ENCODE data around the gene RPA3.

The RPA3 gene

DNA sequence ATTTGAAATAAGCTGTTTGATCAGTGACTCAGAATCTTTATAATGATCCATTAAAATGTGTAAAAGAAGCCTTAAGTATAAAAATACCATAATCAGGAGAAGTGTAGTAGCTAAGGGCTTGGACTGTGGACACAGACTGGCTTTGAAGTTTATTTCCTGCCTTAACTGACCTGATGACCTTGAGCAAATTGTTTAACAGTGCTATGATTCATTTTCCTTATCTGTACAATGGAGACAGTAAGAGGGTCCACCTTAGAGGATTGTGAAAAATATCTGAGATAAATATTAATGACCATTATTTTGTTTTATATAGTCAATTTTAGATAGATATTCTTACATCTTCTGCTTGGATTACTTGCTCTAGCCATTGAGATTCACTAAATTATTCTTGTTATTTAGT is 13.3 kb upstream of the RPA3 start:
- no peak for DNase-seq

DNA sequence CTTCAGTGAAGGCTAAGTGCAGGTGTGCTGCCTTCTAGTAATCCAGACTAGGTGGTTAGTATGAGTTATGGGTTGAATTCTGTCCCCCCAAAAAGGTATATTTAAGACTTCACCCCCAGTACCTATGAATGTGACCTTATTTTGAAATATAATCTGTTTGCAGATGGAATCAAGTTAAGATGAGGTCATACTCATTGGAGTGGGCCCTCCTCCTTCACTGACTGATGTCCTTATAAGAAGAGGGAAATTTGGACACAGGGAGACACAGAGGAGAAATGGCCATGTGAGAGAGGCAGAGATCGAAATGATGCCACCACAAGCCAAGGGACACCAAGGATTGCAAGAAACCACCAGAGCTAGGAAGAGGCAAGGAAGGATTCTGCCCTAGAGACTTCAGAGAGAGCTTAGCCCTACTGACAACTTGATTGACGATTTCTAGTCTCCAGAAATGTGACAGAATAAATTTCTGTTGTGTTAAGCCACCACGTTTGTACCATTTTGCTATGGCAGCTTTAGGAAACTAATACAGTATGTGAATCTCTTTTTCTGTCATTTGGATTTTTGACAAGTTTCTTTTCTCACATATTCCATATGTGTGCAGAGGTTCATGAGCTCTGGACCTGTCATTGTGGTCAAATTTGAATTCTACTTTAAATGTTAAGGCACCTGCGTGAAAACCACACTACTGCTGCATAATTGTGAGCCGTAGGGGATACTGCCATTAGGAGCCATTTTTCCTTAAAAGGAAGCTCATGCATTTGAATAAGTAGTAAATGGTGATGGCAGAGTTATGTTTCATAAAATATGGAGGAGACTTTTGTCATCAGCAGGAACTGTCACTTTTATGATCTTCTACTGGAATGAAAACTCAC is 2.6 kb upstream of the RPA3 start:
- no peak for DNase-seq

DNA sequence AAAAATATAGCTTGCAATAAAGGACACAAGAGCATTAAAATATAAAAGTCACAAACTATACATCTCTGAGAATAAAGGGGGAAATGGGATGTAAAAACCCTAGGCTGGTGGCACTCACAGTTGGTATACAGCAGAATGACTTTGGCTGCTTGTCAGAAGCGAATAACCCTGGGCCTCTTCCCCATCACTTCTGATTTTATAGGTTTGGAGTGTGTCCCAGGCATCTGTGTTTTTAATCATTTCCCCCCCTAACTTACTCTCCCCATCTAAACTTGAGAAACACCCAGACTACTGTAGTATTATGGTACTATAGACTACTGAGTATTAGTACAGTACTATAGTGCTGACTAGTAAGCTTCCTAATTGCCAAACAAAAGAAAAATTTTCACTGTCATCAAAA is 1.8 kb upstream of the RPA3 start:
- no peak for DNase-seq

- peak; percentile 60 for DNase-seq
These were observed 829 bp upstream of the RPA3 start for GRCh38 chr7:7719236-7719635.

DNA sequence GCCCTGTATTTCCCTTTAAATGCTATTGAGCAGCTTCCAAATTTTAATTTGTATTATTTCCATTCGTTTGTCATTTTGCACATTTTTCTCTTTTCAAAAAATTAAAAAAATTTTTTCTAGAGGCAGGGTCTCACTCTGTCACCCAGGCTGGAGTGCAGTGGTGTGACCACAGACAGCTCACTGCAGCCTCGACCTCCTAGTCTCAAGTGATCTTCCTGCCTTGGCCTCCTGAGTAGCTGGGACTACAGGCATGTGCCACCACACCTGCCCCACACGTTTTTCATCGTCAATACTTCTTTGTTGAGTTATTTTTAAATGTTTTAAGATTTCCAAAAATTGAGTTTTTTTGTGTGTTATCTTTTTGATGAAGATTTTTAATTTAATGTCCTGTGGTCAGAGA is 4.7 kb downstream of the RPA3 start:
- no peak for DNase-seq

GRCh38 chr7:7710469-7710868 is 7.9 kb downstream of the RPA3 start:
- DNase-seq, result no peak

- DNase-seq, result no peak
These were observed 9.1 kb downstream of the RPA3 start for GRCh38 chr7:7709291-7709690.

DNA sequence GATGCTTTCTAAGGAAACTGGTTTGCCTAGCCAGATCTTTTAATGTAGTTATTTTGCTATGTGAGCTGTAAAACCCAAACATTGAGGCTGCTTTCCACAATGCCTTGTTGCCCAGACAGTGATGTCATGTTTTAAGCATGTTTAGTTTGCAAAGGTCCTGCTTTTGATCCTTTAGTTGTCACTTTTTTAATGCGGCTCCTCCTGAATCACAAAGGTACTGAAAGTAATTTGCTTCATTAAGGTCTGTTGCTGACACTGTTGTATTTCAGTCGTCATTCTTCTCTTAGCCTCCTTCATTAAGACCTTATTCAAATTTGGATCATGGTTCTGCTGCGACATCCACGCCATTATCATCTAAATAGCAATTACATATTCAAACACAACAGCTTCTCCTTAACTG is 10.6 kb downstream of the RPA3 start:
- no peak for DNase-seq

DNA sequence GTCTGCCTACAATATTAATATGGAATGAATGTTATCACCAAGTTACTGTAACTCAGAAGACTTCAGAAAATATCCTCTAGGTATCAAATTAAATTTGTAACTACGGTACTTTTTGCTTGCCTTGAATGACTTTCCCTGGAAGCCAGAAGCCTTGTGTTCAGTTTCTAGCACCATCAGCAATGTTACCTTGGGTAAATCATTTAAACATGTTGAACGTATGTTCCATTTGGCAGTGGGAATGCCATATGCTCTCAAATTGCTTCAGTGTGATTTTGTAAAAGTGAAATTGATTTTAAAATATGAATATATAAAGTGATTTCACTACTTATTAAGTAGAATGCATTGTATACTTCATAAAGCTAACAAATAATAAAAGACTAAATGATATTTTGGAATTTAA is 11.2 kb downstream of the RPA3 start:
- DNase-seq, result no peak

DNA sequence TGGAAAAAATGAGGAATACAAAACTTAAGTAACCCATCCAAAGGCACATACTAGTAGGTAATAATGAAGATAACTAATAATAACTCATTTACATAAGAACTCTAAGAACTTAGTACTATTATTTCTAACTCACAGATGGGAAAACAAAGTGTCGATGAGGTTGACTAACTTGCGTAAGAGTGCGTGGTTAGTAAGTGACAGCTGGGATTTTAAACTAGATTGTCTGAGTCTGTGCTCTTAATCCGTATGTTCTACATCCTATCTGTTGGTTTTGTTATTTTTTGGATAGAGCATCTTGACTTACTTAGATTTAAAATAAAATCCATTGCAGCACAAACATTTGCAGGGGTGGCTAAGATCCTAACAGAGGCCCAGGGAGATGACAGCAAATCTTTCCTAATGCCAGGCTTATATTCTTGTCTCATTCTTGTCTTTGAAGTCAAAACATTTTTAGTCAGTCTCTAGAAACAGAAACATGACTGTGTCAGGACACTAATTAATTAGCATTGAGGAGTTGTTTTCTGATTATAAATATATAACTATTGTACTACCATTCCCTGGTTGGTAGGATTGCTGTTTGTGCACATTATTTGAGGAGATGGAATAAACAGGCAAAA is 11.7 kb downstream of the RPA3 start:
- DNase-seq, result no peak

DNA sequence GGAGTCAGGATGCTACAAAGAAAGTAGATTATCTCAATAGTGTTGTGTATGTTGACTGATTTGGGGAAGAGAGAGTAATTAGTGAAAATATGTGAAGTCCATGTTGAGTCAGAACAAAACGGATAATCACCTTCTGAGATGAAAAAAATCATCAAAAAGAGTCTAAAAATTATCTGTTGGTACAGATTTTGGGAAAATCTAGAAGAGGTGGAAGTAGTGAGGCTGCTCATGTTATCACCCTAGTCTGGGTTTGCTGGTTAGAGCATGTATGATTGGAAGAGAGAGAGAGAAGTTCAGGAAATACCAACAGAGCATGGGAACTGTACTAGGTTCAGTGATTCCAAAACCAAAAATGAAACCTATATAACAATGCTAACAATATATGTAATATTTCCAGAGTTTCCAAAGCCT is 12.3 kb downstream of the RPA3 start:
- DNase-seq, result no peak

DNA sequence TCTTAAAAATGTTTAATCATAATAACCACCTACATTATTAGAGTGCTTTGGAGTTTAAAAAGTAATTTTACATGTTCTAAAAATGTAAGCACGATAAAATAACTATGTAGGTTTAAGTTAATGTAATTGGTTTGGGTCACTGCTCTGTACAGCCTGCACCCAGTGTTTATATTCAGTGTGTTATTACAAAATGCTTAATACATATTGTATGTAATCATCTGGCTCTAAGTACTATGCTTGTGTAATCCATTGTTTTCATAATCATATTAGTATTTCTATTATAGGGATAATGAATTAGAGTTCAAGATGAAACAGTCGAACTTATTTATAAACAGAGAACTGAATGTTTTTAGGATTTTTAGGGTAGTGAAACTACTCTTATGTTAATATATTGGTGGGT is 13.1 kb downstream of the RPA3 start:
- DNase-seq, result no peak

DNA sequence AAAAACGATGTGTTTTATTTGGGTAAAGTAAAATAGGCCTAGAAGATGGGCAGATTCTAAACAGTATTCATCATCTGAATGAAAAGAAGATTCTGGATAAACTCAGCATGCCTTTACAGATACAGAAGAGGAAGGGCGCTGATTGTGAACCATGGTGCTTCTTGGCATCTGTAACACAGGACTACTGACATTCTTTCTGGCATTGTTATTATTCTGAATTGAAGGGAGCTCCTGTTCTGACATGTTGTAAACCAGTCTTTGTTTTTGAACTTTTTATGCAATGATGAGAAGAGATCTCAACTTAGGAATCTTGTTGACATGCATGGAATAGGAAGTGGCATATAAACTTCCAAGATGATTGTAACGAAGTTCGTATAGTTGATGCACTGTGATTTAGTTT is 13.5 kb downstream of the RPA3 start:
- no peak for DNase-seq

DNA sequence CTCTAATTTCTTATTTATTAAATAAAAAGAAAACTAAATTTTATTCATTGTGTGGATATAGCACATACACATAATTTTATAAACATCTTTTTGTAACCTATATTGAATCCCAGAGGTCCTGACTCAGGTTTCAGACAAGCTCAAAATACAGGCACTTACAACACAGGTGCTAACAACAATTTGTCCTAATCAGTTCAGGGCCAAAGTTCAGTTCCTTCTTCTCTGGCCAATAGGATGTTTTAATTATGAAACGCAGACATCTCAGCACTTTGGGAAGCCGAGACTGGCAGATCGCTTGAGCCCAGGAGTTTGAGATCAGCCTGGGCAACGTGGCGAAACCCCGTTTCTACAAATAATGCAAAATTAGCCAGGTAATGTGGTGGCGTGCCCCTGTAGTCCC is 15.0 kb downstream of the RPA3 start:
- no peak for DNase-seq

DNA sequence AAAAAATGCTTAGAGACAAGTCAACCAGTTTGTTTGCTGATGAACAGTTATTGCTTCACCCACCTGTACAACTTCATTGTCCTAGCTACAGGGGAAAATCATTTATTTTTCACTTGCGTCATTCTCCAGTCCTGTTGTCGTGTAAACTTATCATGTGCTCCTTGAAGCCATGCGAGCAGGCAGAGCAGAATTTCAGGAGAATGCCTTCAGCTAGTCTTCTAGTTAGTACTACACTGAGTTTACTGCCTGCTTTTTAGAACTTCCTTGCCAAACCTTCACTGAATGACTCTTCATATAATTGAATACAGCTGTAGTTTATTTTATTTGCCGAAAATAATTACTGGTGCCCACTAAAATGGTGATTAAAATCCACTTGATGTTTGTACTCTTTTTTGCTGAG is 15.6 kb downstream of the RPA3 start:
- DNase-seq, result no peak

- no peak for DNase-seq
These were observed 16.9 kb downstream of the RPA3 start for GRCh38 chr7:7701527-7701926.

DNA sequence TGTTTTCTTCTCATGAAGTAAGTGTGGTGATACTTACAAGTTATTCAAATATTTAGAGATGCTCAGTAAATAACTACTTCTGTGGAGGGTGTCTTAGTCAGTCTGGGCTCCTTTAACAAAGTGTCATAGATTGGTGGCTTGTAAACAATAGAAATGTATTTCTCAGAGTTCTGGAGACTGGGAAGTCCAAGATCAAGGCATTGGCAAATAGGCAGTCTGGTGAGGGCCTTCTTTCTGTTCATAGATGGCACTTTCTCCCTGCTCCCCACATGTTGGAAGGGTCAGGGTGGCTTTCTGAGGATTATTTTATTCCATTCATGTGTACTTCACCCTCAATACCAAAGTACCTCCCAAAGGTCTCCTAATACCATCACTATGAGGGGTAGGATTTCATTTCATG is 18.4 kb downstream of the RPA3 start:
- DNase-seq, result no peak

- DNase-seq, result no peak
These were observed 19.0 kb downstream of the RPA3 start for GRCh38 chr7:7699380-7699779.

GRCh38 chr7:7698930-7699329 is 19.5 kb downstream of the RPA3 start:
- DNase-seq, result no peak

DNA sequence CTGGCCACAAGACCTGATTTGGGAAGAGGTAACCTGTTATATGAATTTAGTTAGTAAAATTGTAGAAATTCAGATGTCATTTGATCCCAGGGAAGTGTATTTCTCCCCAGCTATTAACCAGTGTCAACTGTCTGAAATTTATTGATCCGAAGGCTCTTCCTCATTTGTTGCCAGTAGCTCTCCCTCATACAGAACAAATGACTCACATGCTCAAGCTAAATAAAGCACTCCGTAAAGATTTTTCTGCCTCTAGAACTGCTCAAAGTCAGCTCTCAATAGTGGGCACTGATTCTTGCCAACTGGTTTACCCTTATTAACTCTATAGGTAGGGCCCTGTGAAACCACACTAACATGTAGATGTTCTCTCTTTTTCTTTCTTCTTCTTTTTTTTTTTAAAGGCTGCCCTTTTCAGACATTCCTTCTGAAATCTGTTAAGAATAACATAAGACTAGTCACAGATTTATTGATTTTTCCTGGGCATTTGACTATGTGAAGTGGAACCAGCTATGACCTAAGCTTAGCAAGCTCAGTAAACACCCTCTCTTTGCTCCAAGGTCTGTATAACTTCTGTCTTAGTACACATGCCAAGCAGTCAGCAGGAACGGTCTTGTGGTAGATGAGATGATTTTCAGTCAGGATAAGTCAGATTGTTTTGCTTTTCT is 21.8 kb downstream of the RPA3 start:
- DNase-seq, result no peak

DNA sequence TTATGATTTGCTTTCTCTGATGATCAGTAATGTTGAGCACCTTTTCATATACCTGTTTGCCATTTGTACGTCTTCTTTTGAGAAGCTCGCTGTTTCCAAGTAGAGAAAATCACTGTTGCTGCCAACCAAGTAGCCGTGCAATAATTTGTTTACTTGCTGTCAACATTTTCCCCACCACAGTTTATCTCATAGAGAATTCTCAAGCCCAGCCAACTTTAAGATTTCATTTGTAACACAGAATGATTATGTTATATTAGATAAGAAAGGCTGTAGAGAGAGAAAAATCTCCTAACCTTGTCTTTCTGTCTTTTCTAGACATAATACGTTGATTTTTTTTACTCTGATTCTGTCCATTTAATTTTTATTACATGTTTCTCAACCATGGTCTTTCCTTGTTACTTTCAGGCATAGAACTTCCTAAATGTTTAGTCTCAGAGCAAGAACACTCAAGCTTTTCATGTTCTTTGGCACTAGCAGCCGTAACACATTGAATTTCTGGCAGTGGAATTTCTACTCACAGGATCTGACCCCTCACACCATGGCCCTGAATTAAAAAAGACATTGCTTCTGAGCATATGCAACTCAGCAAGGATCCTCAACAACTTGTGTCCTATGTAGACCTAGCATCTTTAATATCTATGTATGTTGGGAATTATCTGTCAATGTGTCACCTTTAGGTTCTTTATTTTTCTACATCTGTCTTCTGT is 23.1 kb downstream of the RPA3 start:
- no peak for DNase-seq

DNA sequence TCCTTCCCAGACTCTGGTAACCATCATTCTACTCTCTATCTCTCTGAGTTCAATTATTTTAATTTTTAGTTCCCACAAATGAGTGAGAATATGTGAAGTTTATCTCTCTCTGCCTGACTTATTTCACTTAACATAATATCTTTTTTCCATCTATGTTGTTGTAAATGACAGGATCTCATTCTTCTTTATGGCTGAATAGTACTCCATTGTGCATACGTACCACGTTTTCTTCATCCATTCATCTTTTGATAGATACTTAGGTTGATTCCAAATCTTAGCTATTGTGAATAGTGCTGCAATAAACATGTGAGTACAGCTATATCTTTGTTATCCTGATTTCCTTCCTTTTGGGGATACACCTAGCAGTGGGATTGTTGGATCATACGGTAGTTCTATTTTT is 23.9 kb downstream of the RPA3 start:
- no peak for DNase-seq

GRCh38 chr7:7693881-7694280 is 24.5 kb downstream of the RPA3 start:
- DNase-seq, result no peak

DNA sequence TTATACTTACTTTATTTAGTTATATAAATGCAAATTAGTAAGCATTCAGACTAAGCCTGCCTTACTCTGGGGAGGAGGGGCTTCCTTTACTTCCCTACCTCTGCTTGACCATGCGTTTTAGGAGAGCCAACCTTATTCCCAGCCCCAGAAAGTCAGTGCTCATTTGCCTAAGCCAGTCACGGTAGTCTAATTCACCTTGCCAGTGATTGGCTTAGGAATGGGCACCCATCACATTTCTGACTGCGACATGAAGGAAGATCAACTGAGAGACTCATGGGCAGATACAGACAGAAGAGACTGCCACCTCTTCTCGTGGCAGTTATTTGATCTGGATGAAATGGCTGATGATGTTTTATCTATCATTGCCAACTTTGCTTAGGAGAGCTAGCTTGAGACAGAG is 29.5 kb downstream of the RPA3 start:
- no peak for DNase-seq

All from NCI-H2171 (cell line).